PC-9 (cell line): ENCODE results near the gene LRP1. TPM values are rescaled to one million over a fixed set of nuclear protein-coding genes. Genes with fewer than 3 reads are reported as not detected.
A peak's percentile ranks its signal among the peaks of the same experiment; 100 is the strongest.

Source experiments
- BruUV-seq: library from RNA; stranded (reverse); fragments of 400-500 nt; replicated peaks from 2 replicates; lab custom pipeline; 2021; lab: Mats Ljungman, UMichigan
- CTCF ChIA-PET: fragments of 300-600 bp; sonication (Branson Sonifier 250); formaldehyde crosslinking; loops from one replicate; lab custom pipeline; 2022; ENCODE audit warnings: antibody characterized with exemption; lab: Charles Lee
- POLR2A ChIA-PET: fragments of 300-600 bp; sonication (Branson Sonifier 250); formaldehyde crosslinking; loops from one replicate; lab custom pipeline; 2022; ENCODE audit warnings: antibody characterized with exemption; ENCODE audit not compliant: unreplicated experiment; lab: Charles Lee
- DNase-seq, 2 experiments: peaks; one replicate each; pipeline versions ENCODE4 v3.0.0 to v3.0.0-alpha.2; 2015 to 2022; ENCODE audit warnings: mixed read lengths in 1 of 2
- H2AFZ ChIP-seq: fragments of 200-600 bp; sonication (generic); 2 replicates; pipeline ENCODE4 v1.8.1; 2017; ENCODE audit warnings: antibody characterized with exemption
- H3F3A ChIP-seq: fragments of 200-600 bp; sonication (generic); 2 replicates; pipeline ENCODE4 v1.8.1; 2017; ENCODE audit warnings: antibody characterized with exemption, mild to moderate bottlenecking, low read depth; ENCODE audit not compliant: insufficient read depth
- H3K27ac ChIP-seq: fragments of 200-600 bp; sonication (generic); 2 replicates; pipeline ENCODE4 v1.6.1; 2016; ENCODE audit warnings: mixed run types
- H3K27me3 ChIP-seq: fragments of 200-600 bp; sonication (generic); 2 replicates; pipeline ENCODE4 v1.6.1; 2016; ENCODE audit warnings: low read depth, mixed run types; ENCODE audit not compliant: insufficient read depth
- H3K36me3 ChIP-seq: fragments of 200-600 bp; sonication (generic); 2 replicates; pipeline ENCODE4 v1.6.1; 2016; ENCODE audit warnings: low read depth, mixed run types
- H3K4me1 ChIP-seq: fragments of 200-600 bp; sonication (generic); replicated peaks from 2 replicates; pipeline ENCODE4 v1.6.1; 2016; ENCODE audit warnings: mixed run types; ENCODE audit not compliant: insufficient read depth
- H3K4me2 ChIP-seq: fragments of 200-600 bp; sonication (generic); 2 replicates; pipeline ENCODE4 v1.6.1; 2017; ENCODE audit warnings: mixed run types
- H3K4me3 ChIP-seq: fragments of 200-600 bp; sonication (generic); 2 replicates; pipeline ENCODE4 v1.6.1; 2016; ENCODE audit warnings: mixed run types
- H3K79me2 ChIP-seq: fragments of 200-600 bp; sonication (generic); 2 replicates; pipeline ENCODE4 v1.6.1; 2017; ENCODE audit warnings: low read depth, mixed run types
- H3K9me2 ChIP-seq: fragments of 200-600 bp; sonication (generic); 2 replicates; pipeline ENCODE4 v1.8.1; 2017; ENCODE audit warnings: mild to moderate bottlenecking; ENCODE audit not compliant: insufficient read depth
- H3K9me3 ChIP-seq: fragments of 200-600 bp; sonication (generic); 2 replicates; pipeline ENCODE4 v1.8.1; 2016; ENCODE audit warnings: low read depth; ENCODE audit not compliant: insufficient read depth
- H4K20me1 ChIP-seq: fragments of 200-600 bp; sonication (generic); 2 replicates; pipeline ENCODE4 v1.8.1; 2017; ENCODE audit not compliant: insufficient read depth
- CTCF ChIP-seq: fragments of 200-600 bp; sonication (generic); conservative IDR thresholded peaks from 2 replicates; pipeline ENCODE4 v1.6.1; 2017; ENCODE audit warnings: mixed run types, antibody characterized with exemption, mild to moderate bottlenecking, moderate library complexity
- EZH2 ChIP-seq: fragments of 200-600 bp; sonication (generic); IDR thresholded peaks from 2 replicates; pipeline ENCODE4 v1.8.0; 2017; ENCODE audit warnings: antibody characterized with exemption, low read depth
- intact Hi-C: fragments of 100-400 bp; cut with micrococcal nuclease; formaldehyde crosslinking; loops from one replicate; pipeline ENCODE4 v1.10.0; 2022; ENCODE audit not compliant: unreplicated experiment
- total RNA-seq: library from RNA; stranded (reverse); gene quantifications from 2 replicates; pipeline ENCODE4 v1.2.3, GENCODE V29; 2021

Gene LRP1
- total RNA-seq, 1 experiment from 2014 or later: 51.4 TPM

- no TSS peak for BruUV-seq
- peaks cover 8% of the 10 kb centered on the region for H3K4me1 ChIP-seq
Observed at GRCh38 chr12:57129321-57129842, 1.1 kb downstream of the LRP1 start.

GRCh38 chr12:57129889-57130288 lies 1.6 kb downstream of the LRP1 start:
- TF ChIP-seq CTCF: no peak
- no peak for TF ChIP-seq EZH2
- peak overlapping the region; percentile 87; the same call in 1 of the 2 replicates for H3K4me2 ChIP-seq
- no peaks in the 10 kb centered on the region for H3K27me3 ChIP-seq
- H3K9me3 ChIP-seq: no peaks in the 10 kb centered on the region
- CTCF ChIA-PET: interaction anchor here (0.9 to 1.0 kb wide), 2 partner anchors 46 to 52 kb away, joined by 3 to 5 read pairs; no protein-coding TSS in a partner anchor
- intact Hi-C loops: no loop called here
- POLR2A ChIA-PET: interaction anchor here (0.7 kb wide), 1 partner anchor 111 kb away, joined by 3 read pairs; no protein-coding TSS in a partner anchor
- H3K9me2 ChIP-seq: no peaks in the 10 kb centered on the region
- DNase-seq: no peak
- peaks cover 15% of the 10 kb centered on the region for H3F3A ChIP-seq
- BruUV-seq: no TSS peak
- no peak overlapping the region for H3K4me3 ChIP-seq
- peaks cover 8% of the 10 kb centered on the region for H3K4me1 ChIP-seq
- no peak overlapping the region for H3K27ac ChIP-seq
- no peaks in the 10 kb centered on the region for H4K20me1 ChIP-seq
- H3K36me3 ChIP-seq: no peaks in the 10 kb centered on the region
- H3K79me2 ChIP-seq: no peaks in the 10 kb centered on the region
- H2AFZ ChIP-seq: no peak overlapping the region

More at GRCh38 chr12:57129321-57129842, 1.1 kb downstream of the LRP1 start:
- no peaks in the 10 kb centered on the region for H3K27me3 ChIP-seq
- H3K9me3 ChIP-seq: no peaks in the 10 kb centered on the region
- H3F3A ChIP-seq: peaks cover 15% of the 10 kb centered on the region
- H3K4me3 ChIP-seq: no peak overlapping the region; the same call in 1 of the 2 replicates
- no peak for TF ChIP-seq EZH2
- no peak for TF ChIP-seq CTCF
- ChIA-PET POLR2A (interaction anchor here (0.6 to 0.7 kb wide), 2 partner anchors 37 to 111 kb away, joined by 3 to 4 read pairs; no protein-coding TSS in a partner anchor), CTCF (interaction anchor here (0.6 to 1.0 kb wide), 4 partner anchors 17 to 52 kb away, joined by 3 to 10 read pairs (median 6); no protein-coding TSS in a partner anchor)
- H3K4me2 ChIP-seq: peak overlapping the region; percentile 87; the same call in 1 of the 2 replicates
- no peaks in the 10 kb centered on the region for H4K20me1 ChIP-seq
- DNase-seq: no peak
- no peaks in the 10 kb centered on the region for H3K79me2 ChIP-seq
- H3K36me3 ChIP-seq: no peaks in the 10 kb centered on the region
- no peak overlapping the region for H3K27ac ChIP-seq
- intact Hi-C loops: no loop called here
- H3K9me2 ChIP-seq: no peaks in the 10 kb centered on the region
- no peak overlapping the region for H2AFZ ChIP-seq

GRCh38 chr12:57130941-57131340 lies 2.7 kb downstream of the LRP1 start:
- no peak overlapping the region for H3K4me2 ChIP-seq
- DNase-seq: no peak
- POLR2A ChIA-PET: interaction anchor here (0.7 kb wide), 1 partner anchor 24 kb away, joined by 10 read pairs; no protein-coding TSS in a partner anchor
- no peaks in the 10 kb centered on the region for H4K20me1 ChIP-seq
- no peak overlapping the region for H3K27ac ChIP-seq
- BruUV-seq: no TSS peak
- H3K36me3 ChIP-seq: no peaks in the 10 kb centered on the region
- H3K4me1 ChIP-seq: peaks cover 8% of the 10 kb centered on the region
- H3F3A ChIP-seq: peaks cover 15% of the 10 kb centered on the region
- intact Hi-C loops: no loop called here
- H3K27me3 ChIP-seq: no peaks in the 10 kb centered on the region
- H3K4me3 ChIP-seq: no peak overlapping the region
- CTCF ChIA-PET: no interaction called here
- H2AFZ ChIP-seq: no peak overlapping the region
- no peaks in the 10 kb centered on the region for H3K9me2 ChIP-seq
- H3K9me3 ChIP-seq: no peaks in the 10 kb centered on the region
- TF ChIP-seq CTCF (no peak), EZH2 (no peak)
- no peaks in the 10 kb centered on the region for H3K79me2 ChIP-seq
